A172 (cell line): ENCODE data around the gene RPS6KA1. TPM values are rescaled to one million over a fixed set of nuclear protein-coding genes. Genes with fewer than 3 reads are reported as not detected.
A peak's percentile ranks its signal among the peaks of the same experiment; 100 is the strongest.
"Not testable (repeated sequence)": the region's sequence is repeated elsewhere in the genome, so short reads cannot be mapped to it uniquely, and the experiment has no call there.

Source experiments
- DNase-seq: peaks from one replicate; pipeline ENCODE4 v3.0.0-alpha.2; 2015; ENCODE audit warnings: low spot score
- total RNA-seq: library from RNA; depleted of rRNA; stranded (reverse); fragments of >200 nt; shearing (Covaris generic); gene quantifications from 2 replicates; pipeline ENCODE4 v1.2.3, GENCODE V29; 2014; rRNA removed

Gene RPS6KA1
- total RNA-seq, 1 experiment from 2014 or later, result 14.6 TPM

DNA sequence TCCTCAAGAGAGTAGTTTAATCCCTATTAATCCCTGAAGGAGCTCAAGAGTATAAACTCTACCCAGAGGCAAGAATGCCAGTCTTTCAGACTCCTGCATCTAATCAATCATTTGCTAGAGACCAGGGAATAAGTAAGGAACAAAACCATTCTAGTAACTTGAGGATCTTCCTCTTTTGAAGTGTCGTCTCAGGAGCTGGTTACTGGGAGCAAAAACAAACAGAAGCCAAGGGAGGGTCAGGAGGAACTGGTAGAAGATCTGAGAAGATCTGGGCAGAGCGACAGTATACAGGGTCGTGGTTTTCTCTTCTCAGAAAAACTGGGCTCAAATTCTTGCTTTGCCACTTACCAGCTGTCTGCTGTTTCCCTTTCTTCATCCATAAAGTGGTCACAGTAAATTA, 69.3 kb downstream of the RPS6KA1 start:
- DNase-seq, result no peak

DNA sequence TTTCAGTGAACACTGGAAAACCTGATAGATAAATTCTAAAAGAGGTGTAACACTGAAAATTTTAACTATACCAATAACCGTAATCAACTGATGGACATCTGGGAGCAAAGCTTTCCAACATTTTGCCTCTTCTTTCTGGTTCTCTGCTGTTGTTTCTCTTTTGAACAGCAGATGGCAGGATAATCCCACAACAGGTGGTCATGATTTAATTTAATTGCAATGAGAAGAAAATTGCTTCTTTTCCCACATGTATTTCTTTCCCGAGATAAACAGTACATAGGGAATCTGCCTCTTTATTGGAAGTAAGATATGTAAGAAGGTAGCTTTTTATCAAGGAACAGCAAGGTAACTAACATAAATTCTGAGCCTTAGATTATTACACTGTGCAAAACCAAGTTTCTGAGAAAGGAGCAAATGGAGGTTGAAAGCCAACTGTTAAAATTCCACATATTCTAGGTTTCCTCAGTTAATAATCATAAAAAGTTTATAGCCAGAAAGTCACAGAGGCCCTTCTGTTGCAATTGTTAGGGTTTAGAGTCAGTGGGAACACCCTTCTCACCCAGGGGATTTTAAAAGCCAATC, 72.9 kb downstream of the RPS6KA1 start:
- DNase-seq, result peak; percentile 50

DNA sequence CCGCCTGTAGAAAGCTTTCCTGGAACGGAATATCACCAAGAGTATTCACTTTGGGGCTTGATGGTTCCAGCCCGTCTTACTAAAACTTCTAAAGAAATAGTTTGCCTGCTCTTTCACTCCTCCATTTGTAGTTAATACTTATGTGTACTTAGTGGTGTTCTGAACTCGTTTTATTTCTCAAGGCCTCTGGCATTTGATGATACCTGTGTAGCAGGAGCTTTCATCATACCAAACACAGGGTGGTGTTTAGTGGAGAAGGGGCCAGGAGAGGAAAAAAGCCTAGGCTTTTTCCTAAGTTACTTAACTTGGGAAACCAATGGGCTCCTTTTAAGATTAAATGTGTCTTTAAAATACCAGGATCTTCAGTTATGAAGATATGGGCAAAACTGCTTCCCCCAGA, 74.3 kb downstream of the RPS6KA1 start:
- DNase-seq, result no peak

DNA sequence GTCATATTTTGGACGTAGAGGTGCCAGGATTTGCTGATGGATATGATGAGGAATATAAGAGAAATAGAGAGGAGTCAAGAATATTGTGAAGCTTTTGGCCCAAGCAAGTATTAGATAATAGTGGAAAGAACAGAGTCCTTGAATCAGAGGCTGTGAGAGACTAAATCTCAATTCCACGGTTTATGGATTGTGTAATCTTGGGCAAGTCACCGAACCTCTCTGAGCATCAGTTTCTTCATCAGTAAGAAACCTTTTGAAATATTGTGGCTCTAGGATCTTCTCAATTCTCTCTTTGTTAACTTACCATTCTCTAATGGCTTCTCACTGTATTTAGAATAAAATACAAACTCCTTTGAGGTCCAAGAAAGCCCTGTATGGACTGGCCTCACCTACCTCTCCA, 77.6 kb downstream of the RPS6KA1 start:
- no peak for DNase-seq

DNA sequence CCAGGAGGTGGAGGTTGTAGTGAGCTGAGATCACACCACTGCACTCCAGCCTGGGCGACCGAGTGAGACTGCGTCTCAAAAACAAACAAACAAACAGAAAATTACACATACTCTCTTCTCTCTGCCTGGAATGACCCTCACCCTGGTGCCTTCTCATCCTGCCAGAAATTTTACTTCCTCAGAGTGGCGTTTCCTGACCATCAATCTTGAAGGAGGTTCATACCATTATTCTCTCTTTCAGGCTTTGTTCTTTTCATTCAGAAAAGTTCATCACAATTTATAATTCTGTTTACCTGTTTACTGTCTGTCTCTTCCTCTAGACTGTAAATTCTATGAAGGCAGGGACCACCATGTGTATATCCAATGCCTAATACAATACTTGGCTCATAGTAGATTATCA, 79.3 kb downstream of the RPS6KA1 start:
- DNase-seq, result no peak

DNA sequence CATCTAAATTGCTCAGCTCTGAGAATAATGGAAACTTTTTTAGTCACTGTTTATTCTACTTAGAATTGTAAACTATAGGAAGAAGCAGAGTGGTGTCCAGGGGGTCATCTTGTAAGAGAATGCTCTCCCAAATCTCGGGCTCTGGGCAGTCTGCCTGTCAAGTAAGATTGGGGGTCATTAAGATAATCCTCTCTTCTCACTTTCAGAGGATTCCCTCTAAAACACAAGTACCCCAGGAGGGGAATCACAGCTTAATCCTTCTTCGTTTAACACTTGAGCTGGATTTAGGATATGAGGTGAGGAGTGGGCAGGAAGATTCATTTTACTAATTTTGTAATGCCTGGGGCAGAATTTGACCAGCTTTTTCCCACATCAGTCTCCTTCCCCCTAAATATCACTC, 81.2 kb downstream of the RPS6KA1 start:
- no peak for DNase-seq

DNA sequence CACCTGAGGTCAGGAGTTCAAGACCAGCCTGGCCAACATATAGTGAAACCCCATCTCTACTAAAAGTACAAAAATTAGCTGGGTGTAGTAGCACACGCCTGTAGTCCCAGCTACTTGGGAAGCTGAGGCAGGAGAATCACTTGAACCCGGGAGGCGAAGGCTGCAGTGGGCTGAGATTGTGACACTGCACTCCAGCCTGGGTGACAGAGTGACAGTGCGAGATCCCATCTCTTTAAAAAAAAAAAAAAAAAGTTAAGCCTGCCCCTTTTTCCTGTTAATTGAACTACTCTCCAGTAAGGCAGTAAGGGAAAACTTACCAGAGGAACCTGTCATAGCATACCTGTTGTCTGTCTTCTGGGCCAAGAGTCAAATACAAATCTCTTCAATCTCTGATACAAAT, 83.1 kb downstream of the RPS6KA1 start:
- DNase-seq, result not testable (repeated sequence)

DNA sequence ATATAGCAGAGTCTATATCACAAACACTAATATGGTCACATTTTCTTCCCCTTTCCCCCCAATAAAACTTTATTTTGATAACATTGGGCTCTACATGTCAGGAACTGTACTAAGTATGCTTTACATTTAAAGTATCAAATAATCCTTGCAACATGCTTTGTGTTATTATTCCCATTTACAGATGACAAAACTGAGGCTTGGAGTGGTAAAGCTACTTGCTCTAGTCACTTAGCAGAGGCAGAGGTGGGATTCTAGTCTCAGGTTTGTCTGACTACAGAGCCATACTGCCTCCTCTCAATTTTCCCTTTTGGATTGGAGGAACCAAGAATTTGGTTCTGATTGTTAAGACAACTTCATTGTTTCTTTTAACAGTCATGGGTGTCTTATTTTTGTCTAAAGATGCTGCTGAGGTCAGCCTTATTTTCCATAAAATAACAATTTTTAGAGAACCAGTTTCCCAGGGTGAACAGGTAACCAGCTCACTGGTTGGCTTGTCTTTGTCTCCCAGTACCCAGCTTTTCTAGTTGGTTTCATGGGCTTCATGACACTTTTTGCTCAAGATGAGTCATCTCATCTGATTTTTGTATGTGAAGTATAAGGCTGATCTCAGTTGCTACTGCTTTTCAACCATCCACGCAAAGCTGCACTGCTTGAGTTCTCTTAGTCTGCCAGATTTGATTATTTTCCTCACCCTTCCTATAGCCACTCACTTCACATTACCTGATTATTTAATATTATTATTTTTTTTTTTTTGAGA, 85.3 kb downstream of the RPS6KA1 start:
- no peak for DNase-seq

DNA sequence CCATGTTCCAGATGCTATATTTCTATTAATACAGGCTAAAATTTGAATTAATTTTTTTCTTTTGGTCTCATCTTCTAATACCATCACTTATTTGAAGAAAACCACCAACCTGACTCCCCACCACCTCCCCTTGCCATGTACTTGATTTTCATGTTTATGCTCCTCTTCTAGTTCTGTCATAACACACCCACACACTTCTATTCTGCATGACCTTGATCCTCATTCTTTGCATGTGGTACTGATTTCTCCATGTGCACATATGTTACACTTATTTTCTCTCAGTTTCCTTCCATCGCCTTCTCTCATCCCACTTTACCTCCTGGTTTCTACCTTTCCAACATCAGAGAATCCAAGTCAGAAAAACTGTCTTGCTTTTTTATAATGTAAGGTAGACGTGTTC, 87.3 kb downstream of the RPS6KA1 start:
- DNase-seq, result no peak

DNA sequence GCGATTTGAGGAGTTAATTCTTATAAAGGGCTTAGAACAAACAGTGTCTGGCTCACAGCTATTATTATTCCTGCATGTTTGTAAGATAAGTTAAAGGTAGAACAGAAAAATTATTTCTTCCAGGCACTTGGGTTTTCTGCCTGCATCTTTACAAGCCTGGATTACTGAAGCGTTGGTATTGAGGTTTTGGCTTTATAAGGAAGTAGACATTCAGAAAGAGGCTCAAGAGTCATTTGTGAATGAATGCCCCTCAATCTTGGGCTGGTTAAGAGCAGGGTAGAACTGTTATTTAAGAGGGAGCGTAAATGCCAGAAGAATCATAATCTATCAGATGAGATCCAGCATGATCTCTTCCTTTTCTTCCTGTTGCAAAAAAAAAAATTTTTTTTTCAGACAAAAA, 89.0 kb downstream of the RPS6KA1 start:
- DNase-seq, result no peak

Other genes starting within 250 kb of the RPS6KA1 start
- gene SH3BGRL3, start 249.7 kb upstream of the RPS6KA1 start, total RNA-seq, result 71.8 and 77.5 TPM in 2 replicates
- 2.9 and 7.6 TPM in 2 replicates for gene UBXN11, start 223.1 kb upstream of the RPS6KA1 start, total RNA-seq
- gene CD52, start 211.8 kb upstream of the RPS6KA1 start, total RNA-seq, result not detected in 2 replicates
- 0.02 and 0.17 TPM in 2 replicates for gene CRYBG2, start 175.6 kb upstream of the RPS6KA1 start, total RNA-seq
- not detected in 2 replicates for gene ZNF683, start 157.0 kb upstream of the RPS6KA1 start, total RNA-seq
- gene LIN28A, start 118.9 kb upstream of the RPS6KA1 start, total RNA-seq, result not detected in 2 replicates
- 36.1 and 61.3 TPM in 2 replicates for gene DHDDS, start 97.4 kb upstream of the RPS6KA1 start, total RNA-seq
- gene HMGN2, start 57.3 kb upstream of the RPS6KA1 start, total RNA-seq, result 470 and 477 TPM in 2 replicates
- gene ARID1A, start 166.3 kb downstream of the RPS6KA1 start, total RNA-seq, result 8.3 and 9.8 TPM in 2 replicates